Uterus (tissue), 2 donors: ENCODE data around the gene C22orf23.

Source experiments
- CTCF ChIP-seq, 4 experiments: fragments of 200-600 bp in 2 of 4; fragments of 450-650 bp in 2 of 4; sonication (generic) in 2 of 4; IDR thresholded peaks; one replicate each; pipeline ENCODE4 v1.5.1; 2016 to 2019; ENCODE audit warnings: antibody characterized with exemption in 4 of 4, mild to moderate bottlenecking in 2 of 4, moderate library complexity in 1 of 4
- POLR2A ChIP-seq, 2 donors: fragments of 450-650 bp; IDR thresholded peaks; one replicate each; pipeline ENCODE4 v1.6.1; 2016; ENCODE audit warnings: antibody characterized with exemption in 2 of 2, mild to moderate bottlenecking in 1 of 2, moderate library complexity in 1 of 2

DNA sequence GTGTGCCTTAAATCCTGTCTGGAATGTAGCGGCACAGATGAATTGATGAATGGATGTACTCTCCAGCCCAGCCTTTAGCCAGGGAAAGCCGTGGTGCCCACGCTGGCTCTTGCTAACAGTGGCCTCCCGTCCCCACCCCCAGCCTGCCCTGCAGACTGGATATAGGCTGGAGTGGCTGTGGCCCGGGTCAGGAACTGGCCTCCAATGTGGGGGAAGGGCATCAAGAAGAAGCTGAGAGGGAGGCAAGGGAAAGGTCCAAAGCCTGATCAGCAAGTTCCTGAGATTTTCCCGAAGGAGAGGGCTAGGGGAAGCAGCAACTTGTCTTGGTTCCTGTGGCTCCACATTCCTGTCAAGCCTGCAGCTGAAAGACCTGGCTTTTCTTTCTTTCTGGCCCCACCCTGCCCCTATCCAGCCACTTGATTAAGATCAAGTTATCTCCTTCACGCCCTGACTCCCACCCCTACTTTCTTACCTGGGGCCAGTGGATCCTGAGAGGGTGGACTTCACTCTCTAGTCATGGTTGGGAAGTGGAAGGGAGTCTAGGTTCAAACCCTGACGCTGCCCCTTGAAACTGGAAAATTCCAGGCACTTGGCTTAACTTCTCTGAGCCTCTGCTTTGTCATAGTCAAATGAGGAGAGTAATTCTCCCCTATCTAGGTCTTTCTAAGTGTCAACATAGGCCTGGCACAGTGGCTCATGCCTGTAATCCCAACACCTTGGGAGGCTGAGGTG lies 58.3 kb downstream of the C22orf23 start:
- TF ChIP-seq CTCF (IDR thresholded peaks at IDR 0.05) (no peak), POLR2A (IDR thresholded peaks at IDR 0.05) (no peak)
